Prostate gland (tissue), 2 donors: ENCODE results near the gene ATXN1.

Source experiments
- POLR2AphosphoS5 ChIP-seq: sonication (generic); formaldehyde crosslinking; IDR thresholded peaks from one replicate; pipeline ENCODE4 v1.6.1; 2017; ENCODE audit warnings: antibody characterized with exemption
- TF ChIP-seq, protein P1 (sequence below), 4 experiments: fragments of 200-600 bp in 2 of 4; fragments of 450-650 bp in 2 of 4; sonication (generic) in 2 of 4; IDR thresholded peaks; 1 replicate in 3 of 4; 2 replicates in 1 of 4; pipeline ENCODE4 v1.5.1; 2016 to 2019; ENCODE audit warnings: antibody characterized with exemption in 4 of 4, mild to moderate bottlenecking in 2 of 4, moderate library complexity in 2 of 4

DNA sequence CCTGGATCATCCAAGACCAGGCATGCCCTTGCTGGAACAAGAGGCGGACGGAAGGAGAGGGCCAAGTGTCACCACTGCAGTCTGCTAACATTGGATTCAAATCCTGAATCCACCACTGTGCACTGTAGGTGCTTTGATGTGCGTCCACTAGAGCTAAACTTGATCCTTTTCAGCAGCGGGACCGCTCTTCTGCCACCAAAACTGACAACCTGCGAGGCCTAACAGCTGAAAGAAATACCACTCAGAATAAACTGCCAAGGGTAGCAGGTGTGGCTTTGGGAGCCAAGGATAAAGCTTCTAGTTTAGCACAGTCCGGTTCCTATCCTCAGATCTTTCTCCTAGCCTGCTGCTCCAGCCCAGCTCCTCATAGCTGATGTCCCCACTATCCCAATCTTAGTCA, 108.0 kb downstream of the ATXN1 start:
- TF ChIP-seq, protein P1, sequence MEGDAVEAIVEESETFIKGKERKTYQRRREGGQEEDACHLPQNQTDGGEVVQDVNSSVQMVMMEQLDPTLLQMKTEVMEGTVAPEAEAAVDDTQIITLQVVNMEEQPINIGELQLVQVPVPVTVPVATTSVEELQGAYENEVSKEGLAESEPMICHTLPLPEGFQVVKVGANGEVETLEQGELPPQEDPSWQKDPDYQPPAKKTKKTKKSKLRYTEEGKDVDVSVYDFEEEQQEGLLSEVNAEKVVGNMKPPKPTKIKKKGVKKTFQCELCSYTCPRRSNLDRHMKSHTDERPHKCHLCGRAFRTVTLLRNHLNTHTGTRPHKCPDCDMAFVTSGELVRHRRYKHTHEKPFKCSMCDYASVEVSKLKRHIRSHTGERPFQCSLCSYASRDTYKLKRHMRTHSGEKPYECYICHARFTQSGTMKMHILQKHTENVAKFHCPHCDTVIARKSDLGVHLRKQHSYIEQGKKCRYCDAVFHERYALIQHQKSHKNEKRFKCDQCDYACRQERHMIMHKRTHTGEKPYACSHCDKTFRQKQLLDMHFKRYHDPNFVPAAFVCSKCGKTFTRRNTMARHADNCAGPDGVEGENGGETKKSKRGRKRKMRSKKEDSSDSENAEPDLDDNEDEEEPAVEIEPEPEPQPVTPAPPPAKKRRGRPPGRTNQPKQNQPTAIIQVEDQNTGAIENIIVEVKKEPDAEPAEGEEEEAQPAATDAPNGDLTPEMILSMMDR (IDR thresholded peaks at IDR 0.05): no peak
- TF ChIP-seq POLR2AphosphoS5: no peak
